HG02588 (cell line): Measurements from ENCODE around the gene GHDC.
"Not testable (repeated sequence)": the region's sequence is repeated elsewhere in the genome, so short reads cannot be mapped to it uniquely, and the experiment has no call there.

ENCODE experiments used
- ATAC-seq: cut with Tn5 transposase; IDR thresholded peaks from one replicate; pipeline ENCODE4 v1.9.1; 2021; ENCODE audit warnings: mild to moderate bottlenecking, moderate library complexity; ENCODE audit not compliant: unreplicated experiment

Gene GHDC

GRCh38 chr17:42203354-42203753 is 9.1 kb upstream of the GHDC start:
- no peak for ATAC-seq

- no peak for ATAC-seq
Observed at GRCh38 chr17:42202696-42203095, 8.4 kb upstream of the GHDC start.

GRCh38 chr17:42202159-42202558 is 7.9 kb upstream of the GHDC start:
- ATAC-seq, result no peak

GRCh38 chr17:42201458-42201772 is 7.1 kb upstream of the GHDC start:
- no peak for ATAC-seq

- ATAC-seq, result no peak
Observed at GRCh38 chr17:42200706-42201457, 6.6 kb upstream of the GHDC start.

GRCh38 chr17:42199416-42200011 is 5.2 kb upstream of the GHDC start:
- no peak for ATAC-seq

GRCh38 chr17:42198897-42199296 is 4.6 kb upstream of the GHDC start:
- no peak for ATAC-seq

GRCh38 chr17:42197564-42198156 is 3.4 kb upstream of the GHDC start:
- no peak for ATAC-seq

- no peak for ATAC-seq
Observed at GRCh38 chr17:42193216-42193968, 902 bp downstream of the GHDC start.

- no peak for ATAC-seq
Observed at GRCh38 chr17:42192189-42193126, 1.8 kb downstream of the GHDC start.

- ATAC-seq, result no peak
Observed at GRCh38 chr17:42191275-42191608, 3.1 kb downstream of the GHDC start.

GRCh38 chr17:42190491-42191274 is 3.6 kb downstream of the GHDC start:
- ATAC-seq, result no peak

GRCh38 chr17:42189651-42189965 is 4.7 kb downstream of the GHDC start:
- no peak for ATAC-seq

GRCh38 chr17:42188749-42189650 is 5.3 kb downstream of the GHDC start:
- ATAC-seq, result no peak

GRCh38 chr17:42187833-42188232 is 6.5 kb downstream of the GHDC start:
- no peak for ATAC-seq

GRCh38 chr17:42186191-42186590 is 8.1 kb downstream of the GHDC start:
- not testable (repeated sequence) for ATAC-seq

GRCh38 chr17:42185621-42185930 is 8.7 kb downstream of the GHDC start:
- no peak for ATAC-seq

GRCh38 chr17:42184713-42185620 is 9.3 kb downstream of the GHDC start, which contains the start of gene HCRT:
TSS of gene HCRT (minus strand) at chr17:42185452. CDS start at chr17:42185365, 87 bp downstream.
- no peak for ATAC-seq
